Measurements from ENCODE around the gene NPAT.

The NPAT gene

DNA sequence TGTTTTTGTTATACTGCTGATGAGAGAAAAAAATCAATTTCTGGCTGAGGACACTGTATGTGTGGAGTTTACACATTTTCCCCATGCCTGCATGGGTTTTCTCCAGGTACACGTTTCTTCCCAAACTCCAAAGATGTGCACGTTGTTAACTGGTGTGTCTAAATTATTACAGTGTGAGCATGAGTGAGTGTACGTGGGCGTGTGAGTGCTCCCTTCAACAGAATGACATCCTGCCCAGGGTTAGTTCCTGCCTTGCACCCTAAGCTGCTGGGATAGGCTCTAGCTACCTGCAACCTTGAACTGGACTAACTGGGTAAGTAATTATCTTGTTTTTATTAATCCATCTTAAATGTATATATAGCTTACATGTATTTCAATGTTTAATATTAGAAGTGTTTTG lies 5.5 kb downstream of the NPAT start:
- TF ChIP-seq REST (IDR thresholded peaks at IDR 0.05; ENCODE audit: insufficient replicate concordance, low read depth) (no peak), GABPA (IDR thresholded peaks at IDR 0.05; ENCODE audit: low read depth) (no peak), POLR2AphosphoS5 (IDR thresholded peaks at IDR 0.05; ENCODE audit: low read depth) (no peak), SPI1 (IDR thresholded peaks at IDR 0.05; ENCODE audit: borderline replicate concordance, low read depth) (no peak), CTCF (IDR thresholded peaks at IDR 0.05; ENCODE audit: insufficient read depth, low read length) (no peak)
- DNase-seq (ENCODE audit: low read depth in 1 of 2, low spot score in 1 of 2), result no peak
- Histone ChIP-seq H3K27ac (replicated peaks) (no peak overlapping the region), H3K4me3 (replicated peaks; ENCODE audit: insufficient read depth, low read length) (no peak overlapping the region), H3K27me3 (ENCODE audit: insufficient read depth, poor library complexity, severe bottlenecking) (no peaks in the 10 kb centered on the region)

DNA sequence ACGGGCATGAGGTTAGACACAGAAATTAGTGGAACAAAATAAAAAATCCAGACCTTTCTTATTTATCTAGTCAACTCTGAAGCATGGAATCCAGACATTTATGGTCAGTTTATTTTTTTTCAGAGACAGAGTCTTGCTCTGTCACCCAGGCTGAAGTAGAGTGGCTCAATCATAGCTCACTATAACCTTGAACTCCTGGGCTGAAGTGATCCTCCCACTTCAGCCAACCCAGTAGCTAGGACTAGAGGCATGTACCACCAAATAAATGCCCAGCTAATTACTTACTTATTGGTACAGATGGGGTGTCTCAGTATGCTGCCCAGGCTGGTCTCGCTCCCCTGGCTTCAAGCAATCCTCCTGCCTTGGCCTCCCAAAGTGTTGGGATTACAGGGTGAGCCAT lies 8.7 kb downstream of the NPAT start:
- DNase-seq (ENCODE audit: low read depth in 1 of 2, low spot score in 1 of 2), result no peak
- TF ChIP-seq REST (IDR thresholded peaks at IDR 0.05; ENCODE audit: insufficient replicate concordance, low read depth) (no peak), CTCF (IDR thresholded peaks at IDR 0.05; ENCODE audit: insufficient read depth, low read length) (no peak), SPI1 (IDR thresholded peaks at IDR 0.05; ENCODE audit: borderline replicate concordance, low read depth) (no peak), POLR2AphosphoS5 (IDR thresholded peaks at IDR 0.05; ENCODE audit: low read depth) (no peak), GABPA (IDR thresholded peaks at IDR 0.05; ENCODE audit: low read depth) (no peak)
- Histone ChIP-seq H3K27me3 (ENCODE audit: insufficient read depth, poor library complexity, severe bottlenecking) (no peaks in the 10 kb centered on the region), H3K4me3 (replicated peaks; ENCODE audit: insufficient read depth, low read length) (no peak overlapping the region), H3K27ac (replicated peaks) (no peak overlapping the region)

DNA sequence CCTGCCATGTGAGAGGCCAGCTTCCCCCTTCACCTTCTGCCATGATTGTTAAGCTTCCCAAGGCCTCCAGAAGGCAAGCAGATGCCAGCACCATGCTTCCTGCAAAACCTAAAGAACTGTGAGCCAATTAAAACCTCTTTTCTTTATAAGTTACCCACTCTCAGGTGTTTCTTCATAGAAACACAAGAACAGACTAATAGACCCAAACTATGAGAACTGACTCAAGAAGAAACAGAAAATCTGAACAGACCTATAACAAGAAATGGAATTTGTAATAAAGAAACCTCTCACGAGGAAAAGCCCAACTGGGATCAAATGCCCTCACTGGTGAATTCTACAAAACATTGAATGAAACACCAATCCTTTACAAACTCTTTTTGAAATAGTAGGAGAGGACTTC lies 12.0 kb downstream of the NPAT start:
- H3K27ac ChIP-seq (replicated peaks), result no peak overlapping the region
- no peak for TF ChIP-seq GABPA (IDR thresholded peaks at IDR 0.05; ENCODE audit: low read depth)
- no peak for TF ChIP-seq CTCF (IDR thresholded peaks at IDR 0.05; ENCODE audit: insufficient read depth, low read length)
- no peak for TF ChIP-seq SPI1 (IDR thresholded peaks at IDR 0.05; ENCODE audit: borderline replicate concordance, low read depth)
- no peak for TF ChIP-seq REST (IDR thresholded peaks at IDR 0.05; ENCODE audit: insufficient replicate concordance, low read depth)
- no peak for TF ChIP-seq POLR2AphosphoS5 (IDR thresholded peaks at IDR 0.05; ENCODE audit: low read depth)
- H3K27me3 ChIP-seq (ENCODE audit: insufficient read depth, poor library complexity, severe bottlenecking), result no peaks in the 10 kb centered on the region
- DNase-seq (ENCODE audit: low read depth in 1 of 2, low spot score in 1 of 2), result no peak
- H3K4me3 ChIP-seq (replicated peaks; ENCODE audit: insufficient read depth, low read length), result no peak overlapping the region

All from HL-60 (cell line).